ENCODE measurements around the gene PLCL2.
A peak's percentile ranks its signal among the peaks of the same experiment; 100 is the strongest.
"Not testable (repeated sequence)": the region's sequence is repeated elsewhere in the genome, so short reads cannot be mapped to it uniquely, and the experiment has no call there.

The PLCL2 gene

DNA sequence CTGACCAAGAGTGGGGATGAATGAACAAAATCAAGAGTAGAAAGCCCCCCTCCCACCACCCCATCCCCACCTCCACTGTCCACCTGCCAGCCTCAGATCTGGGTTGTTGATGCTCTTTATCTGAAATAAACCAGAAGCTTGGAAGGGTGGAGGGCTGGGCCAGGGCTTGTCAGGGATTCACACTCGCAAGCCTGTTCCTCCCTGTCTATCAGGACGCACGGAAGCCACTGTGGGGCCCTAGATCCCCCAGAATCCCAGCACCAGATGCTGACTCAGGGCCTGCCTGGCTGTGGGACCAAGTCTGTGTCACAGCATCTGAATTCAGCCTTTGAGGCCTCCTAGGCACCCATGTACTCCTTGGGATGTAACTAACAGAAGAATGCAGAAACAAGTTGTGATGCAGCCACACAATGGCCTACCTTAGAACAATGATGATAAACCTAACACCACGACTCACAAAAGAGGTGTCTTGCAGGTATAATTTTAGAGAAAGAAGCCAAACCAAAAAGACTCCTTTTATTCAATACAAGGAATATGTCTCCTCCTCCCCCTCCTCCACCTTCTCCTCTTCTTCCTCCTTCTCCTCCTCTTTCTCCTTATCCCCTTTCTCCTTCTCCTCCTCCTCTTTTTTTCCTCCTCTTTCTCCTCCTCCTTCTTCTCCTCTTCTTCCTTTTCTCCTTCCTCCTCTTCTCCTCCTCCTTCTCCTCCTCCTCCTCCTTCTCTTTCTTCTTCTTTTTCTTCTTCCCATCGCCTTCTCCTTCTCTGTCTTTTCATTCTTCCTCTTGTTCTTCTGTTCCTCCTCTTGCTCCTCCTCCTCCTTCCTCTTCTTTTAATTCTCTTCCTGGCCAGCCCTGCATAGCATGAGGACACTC, 234.7 kb downstream of the PLCL2 start:
- H3K4me1 ChIP-seq (ENCODE audit: control extremely low read depth in 1 of 4, control insufficient read depth in 4 of 4, insufficient read depth in 4 of 4, low read length in 3 of 4) = no peaks in the 10 kb centered on the region
- POLR2A ChIA-PET = no interaction called here
- 80% methylated on average over 5 of the region's 5 CpGs for WGBS (ENCODE audit: insufficient coverage)
- no peaks in the 10 kb centered on the region for H3K27me3 ChIP-seq (replicated peaks in 2 of 5; ENCODE audit: control insufficient read depth in 4 of 5, insufficient read depth in 5 of 5, low read length in 4 of 5)
- no peaks in the 10 kb centered on the region for H3K36me3 ChIP-seq (ENCODE audit: control insufficient read depth in 4 of 4, insufficient read depth in 4 of 4, low read length in 3 of 4)
- H3K27ac ChIP-seq (ENCODE audit: insufficient read depth in 1 of 2, low read depth in 1 of 2, low read length in 2 of 2, poor library complexity in 1 of 2, severe bottlenecking in 2 of 2) = no peak overlapping the region
- CTCF ChIA-PET = no interaction called here
- H3K9me3 ChIP-seq (ENCODE audit: control extremely low read depth in 1 of 5, control insufficient read depth in 4 of 5, insufficient read depth in 2 of 5, low read depth in 1 of 5, low read length in 4 of 5) = peaks cover 0 to 8% (median 0%) of the 10 kb centered on the region in 5 experiments
- H3K4me3 ChIP-seq (ENCODE audit: control insufficient read depth in 1 of 7, extremely low read depth in 1 of 7, insufficient read depth in 4 of 7, low read depth in 2 of 7, low read length in 6 of 7) = no peak overlapping the region
- DNase-seq = peak in 1 of 3 donors; percentile 12

DNA sequence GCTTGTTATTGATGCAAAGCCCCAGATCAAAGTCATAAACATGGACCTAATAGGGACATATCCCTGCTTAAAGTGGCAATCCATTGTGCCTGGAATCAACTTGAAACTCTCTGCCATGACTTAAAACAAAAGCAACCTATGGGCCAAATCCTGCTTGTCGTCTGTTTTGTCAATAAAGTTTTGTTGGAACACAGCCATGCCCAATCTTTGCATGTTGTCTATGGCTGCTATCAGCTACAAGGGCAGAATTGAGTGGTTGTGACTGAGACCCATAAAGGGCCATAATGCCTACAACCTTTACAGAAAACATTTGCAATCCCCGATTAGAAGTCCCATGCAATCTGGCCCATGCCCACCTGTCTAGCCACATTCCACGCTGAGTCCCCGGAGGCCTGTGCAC, 235.4 kb downstream of the PLCL2 start:
- CTCF ChIA-PET = no interaction called here
- Histone ChIP-seq H3K36me3 (ENCODE audit: control insufficient read depth in 4 of 4, insufficient read depth in 4 of 4, low read length in 3 of 4) (no peaks in the 10 kb centered on the region), H3K9me3 (ENCODE audit: control extremely low read depth in 1 of 5, control insufficient read depth in 4 of 5, insufficient read depth in 2 of 5, low read depth in 1 of 5, low read length in 4 of 5) (peaks cover 0 to 6% (median 0%) of the 10 kb centered on the region in 5 experiments), H3K4me3 (ENCODE audit: control insufficient read depth in 1 of 7, extremely low read depth in 1 of 7, insufficient read depth in 4 of 7, low read depth in 2 of 7, low read length in 6 of 7) (no peak overlapping the region), H3K27me3 (replicated peaks in 2 of 5; ENCODE audit: control insufficient read depth in 4 of 5, insufficient read depth in 5 of 5, low read length in 4 of 5) (no peaks in the 10 kb centered on the region), H3K27ac (ENCODE audit: insufficient read depth in 1 of 2, low read depth in 1 of 2, low read length in 2 of 2, poor library complexity in 1 of 2, severe bottlenecking in 2 of 2) (no peak overlapping the region), H3K4me1 (ENCODE audit: control extremely low read depth in 1 of 4, control insufficient read depth in 4 of 4, insufficient read depth in 4 of 4, low read length in 3 of 4) (no peaks in the 10 kb centered on the region)
- no peak for DNase-seq
- WGBS (ENCODE audit: insufficient coverage) = 100% methylated on average over 4 of the region's 4 CpGs
- POLR2A ChIA-PET = no interaction called here

DNA sequence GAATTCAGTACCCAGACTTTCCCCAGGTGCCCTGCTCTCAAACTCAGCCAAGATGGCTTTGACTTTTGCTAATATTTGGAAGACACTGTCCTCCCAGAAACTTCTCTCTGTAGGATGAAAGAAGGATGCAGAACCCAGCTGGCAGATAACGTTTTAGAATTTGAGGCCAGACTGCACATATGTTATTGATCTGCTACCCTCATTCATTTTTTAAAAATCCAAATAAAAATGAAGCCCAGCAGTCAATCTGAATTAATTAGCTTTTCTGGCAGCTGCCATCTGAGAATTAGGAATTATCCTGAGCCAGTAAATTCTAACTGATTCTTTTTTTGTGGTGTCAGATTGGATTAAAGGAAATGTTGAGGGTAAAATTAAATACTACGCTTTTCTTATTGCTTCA, 236.6 kb downstream of the PLCL2 start:
- Histone ChIP-seq H3K4me3 (ENCODE audit: control insufficient read depth in 1 of 7, extremely low read depth in 1 of 7, insufficient read depth in 4 of 7, low read depth in 2 of 7, low read length in 6 of 7) (no peak overlapping the region), H3K4me1 (ENCODE audit: control extremely low read depth in 1 of 4, control insufficient read depth in 4 of 4, insufficient read depth in 4 of 4, low read length in 3 of 4) (no peaks in the 10 kb centered on the region), H3K27me3 (replicated peaks in 2 of 5; ENCODE audit: control insufficient read depth in 4 of 5, insufficient read depth in 5 of 5, low read length in 4 of 5) (no peaks in the 10 kb centered on the region), H3K36me3 (ENCODE audit: control insufficient read depth in 4 of 4, insufficient read depth in 4 of 4, low read length in 3 of 4) (no peaks in the 10 kb centered on the region), H3K27ac (ENCODE audit: insufficient read depth in 1 of 2, low read depth in 1 of 2, low read length in 2 of 2, poor library complexity in 1 of 2, severe bottlenecking in 2 of 2) (no peak overlapping the region), H3K9me3 (ENCODE audit: control extremely low read depth in 1 of 5, control insufficient read depth in 4 of 5, insufficient read depth in 2 of 5, low read depth in 1 of 5, low read length in 4 of 5) (peaks cover 0 to 6% (median 0%) of the 10 kb centered on the region in 5 experiments)
- ChIA-PET CTCF (no interaction called here), POLR2A (no interaction called here)
- no CpG with 5 or more reads among the region's 2 CpGs for WGBS (ENCODE audit: insufficient coverage)
- no peak for DNase-seq

DNA sequence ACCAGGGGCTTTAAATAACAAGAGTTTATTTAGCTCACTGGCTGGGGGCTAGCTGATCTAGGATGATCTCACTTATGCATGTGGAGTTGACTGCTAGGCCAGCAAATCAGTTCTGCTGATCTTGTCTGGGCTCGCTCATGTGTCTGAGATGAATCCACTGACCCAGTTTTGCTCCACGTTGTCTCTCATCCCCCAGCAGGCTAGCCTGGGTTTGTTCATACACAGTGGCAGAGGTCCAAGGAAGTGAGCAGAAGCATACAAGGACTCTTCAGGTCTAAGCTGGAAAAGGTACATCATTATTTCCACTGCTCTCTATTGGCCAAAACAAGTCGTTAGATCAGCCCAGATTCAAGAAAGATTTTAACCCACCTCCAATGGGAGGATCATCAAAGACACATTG, 238.0 kb downstream of the PLCL2 start:
- WGBS (ENCODE audit: insufficient coverage) = 94% methylated on average over 2 of the region's 3 CpGs
- ChIA-PET POLR2A (no interaction called here), CTCF (interaction anchor here (1.4 kb wide), 1 partner anchor 9 kb away, joined by 3 read pairs; no protein-coding TSS in a partner anchor)
- no peaks in the 10 kb centered on the region for H3K4me1 ChIP-seq (ENCODE audit: control extremely low read depth in 1 of 4, control insufficient read depth in 4 of 4, insufficient read depth in 4 of 4, low read length in 3 of 4)
- DNase-seq = no peak
- H3K27ac ChIP-seq (ENCODE audit: insufficient read depth in 1 of 2, low read depth in 1 of 2, low read length in 2 of 2, poor library complexity in 1 of 2, severe bottlenecking in 2 of 2) = no peak overlapping the region
- no peaks in the 10 kb centered on the region for H3K36me3 ChIP-seq (ENCODE audit: control insufficient read depth in 4 of 4, insufficient read depth in 4 of 4, low read length in 3 of 4)
- no peaks in the 10 kb centered on the region for H3K27me3 ChIP-seq (replicated peaks in 2 of 5; ENCODE audit: control insufficient read depth in 4 of 5, insufficient read depth in 5 of 5, low read length in 4 of 5)
- no peak overlapping the region for H3K4me3 ChIP-seq (ENCODE audit: control insufficient read depth in 1 of 7, extremely low read depth in 1 of 7, insufficient read depth in 4 of 7, low read depth in 2 of 7, low read length in 6 of 7)
- peaks cover 0 to 6% (median 0%) of the 10 kb centered on the region in 5 experiments for H3K9me3 ChIP-seq (ENCODE audit: control extremely low read depth in 1 of 5, control insufficient read depth in 4 of 5, insufficient read depth in 2 of 5, low read depth in 1 of 5, low read length in 4 of 5)

DNA sequence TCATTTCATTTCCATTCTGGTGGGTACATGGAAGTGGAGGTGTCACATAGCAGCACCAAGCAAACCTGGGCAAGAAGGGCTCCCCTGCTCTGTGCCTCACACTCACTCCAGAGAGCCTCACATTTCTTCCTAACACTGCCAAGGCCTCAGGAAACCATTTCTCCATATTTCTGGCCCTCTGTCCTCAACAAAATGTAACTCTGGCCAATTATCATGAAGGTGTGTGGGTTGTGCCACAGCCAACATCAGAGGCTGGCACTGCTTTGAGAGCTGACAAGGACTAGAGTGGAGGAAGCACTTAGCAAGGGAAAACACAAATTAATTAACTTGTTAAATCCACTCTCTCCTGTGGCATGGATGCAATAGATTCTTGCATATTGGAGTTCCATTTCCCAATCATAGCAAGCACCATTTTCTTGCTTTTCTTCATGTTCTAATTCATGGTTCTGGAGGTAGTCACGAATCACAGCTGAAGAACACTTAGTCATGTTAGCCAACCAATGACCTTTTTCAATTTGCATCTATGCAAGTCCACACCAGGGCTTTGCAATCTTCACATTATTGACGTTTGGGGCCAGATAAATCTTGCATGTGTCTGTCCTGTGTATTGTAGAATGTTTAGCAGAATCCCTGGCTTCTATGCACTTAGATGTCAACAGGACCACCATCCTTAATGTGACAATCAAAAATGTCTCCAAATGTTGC, 241.1 kb downstream of the PLCL2 start:
- H3K36me3 ChIP-seq (ENCODE audit: control insufficient read depth in 4 of 4, insufficient read depth in 4 of 4, low read length in 3 of 4) = no peaks in the 10 kb centered on the region
- POLR2A ChIA-PET = no interaction called here
- 100% methylated on average over 1 of the region's 2 CpGs for WGBS (ENCODE audit: insufficient coverage)
- CTCF ChIA-PET = no interaction called here
- no peak for DNase-seq
- H3K27ac ChIP-seq (ENCODE audit: insufficient read depth in 1 of 2, low read depth in 1 of 2, low read length in 2 of 2, poor library complexity in 1 of 2, severe bottlenecking in 2 of 2) = no peak overlapping the region
- H3K4me1 ChIP-seq (ENCODE audit: control extremely low read depth in 1 of 4, control insufficient read depth in 4 of 4, insufficient read depth in 4 of 4, low read length in 3 of 4) = no peaks in the 10 kb centered on the region
- peaks cover 0 to 6% (median 2%) of the 10 kb centered on the region in 5 experiments for H3K9me3 ChIP-seq (ENCODE audit: control extremely low read depth in 1 of 5, control insufficient read depth in 4 of 5, insufficient read depth in 2 of 5, low read depth in 1 of 5, low read length in 4 of 5)
- no peak overlapping the region for H3K4me3 ChIP-seq (ENCODE audit: control insufficient read depth in 1 of 7, extremely low read depth in 1 of 7, insufficient read depth in 4 of 7, low read depth in 2 of 7, low read length in 6 of 7)
- H3K27me3 ChIP-seq (replicated peaks in 2 of 5; ENCODE audit: control insufficient read depth in 4 of 5, insufficient read depth in 5 of 5, low read length in 4 of 5) = no peaks in the 10 kb centered on the region

DNA sequence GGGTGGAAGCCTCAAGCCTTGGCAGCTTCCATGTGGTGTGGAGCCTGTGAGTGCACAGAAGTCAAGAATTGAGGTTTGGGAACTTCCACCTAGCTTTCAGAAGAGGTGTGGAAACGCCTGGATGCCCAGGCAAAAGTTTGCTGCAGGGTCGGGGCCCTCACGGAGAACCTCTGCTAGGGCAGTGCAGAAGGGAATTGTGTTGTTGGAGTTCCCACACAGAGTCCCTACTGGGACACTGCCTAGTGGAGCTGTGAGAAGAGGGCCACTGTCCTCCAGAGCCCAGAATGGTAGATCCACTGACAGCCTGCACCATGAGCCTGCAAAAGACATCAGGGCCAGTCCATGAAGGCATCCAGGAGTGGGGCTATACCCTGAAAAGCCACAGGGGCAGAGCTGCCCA, 243.9 kb downstream of the PLCL2 start:
- CTCF ChIA-PET; DNase-seq; H3K27me3 ChIP-seq (replicated peaks in 2 of 5; ENCODE audit: control insufficient read depth in 4 of 5, insufficient read depth in 5 of 5, low read length in 4 of 5); H3K27ac ChIP-seq (ENCODE audit: insufficient read depth in 1 of 2, low read depth in 1 of 2, low read length in 2 of 2, poor library complexity in 1 of 2, severe bottlenecking in 2 of 2); H3K4me3 ChIP-seq (ENCODE audit: control insufficient read depth in 1 of 7, extremely low read depth in 1 of 7, insufficient read depth in 4 of 7, low read depth in 2 of 7, low read length in 6 of 7); H3K4me1 ChIP-seq (ENCODE audit: control extremely low read depth in 1 of 4, control insufficient read depth in 4 of 4, insufficient read depth in 4 of 4, low read length in 3 of 4); POLR2A ChIA-PET; H3K36me3 ChIP-seq (ENCODE audit: control insufficient read depth in 4 of 4, insufficient read depth in 4 of 4, low read length in 3 of 4); H3K9me3 ChIP-seq (ENCODE audit: control extremely low read depth in 1 of 5, control insufficient read depth in 4 of 5, insufficient read depth in 2 of 5, low read depth in 1 of 5, low read length in 4 of 5): not testable (repeated sequence)
- WGBS (ENCODE audit: insufficient coverage) = 97% methylated on average over 3 of the region's 3 CpGs

DNA sequence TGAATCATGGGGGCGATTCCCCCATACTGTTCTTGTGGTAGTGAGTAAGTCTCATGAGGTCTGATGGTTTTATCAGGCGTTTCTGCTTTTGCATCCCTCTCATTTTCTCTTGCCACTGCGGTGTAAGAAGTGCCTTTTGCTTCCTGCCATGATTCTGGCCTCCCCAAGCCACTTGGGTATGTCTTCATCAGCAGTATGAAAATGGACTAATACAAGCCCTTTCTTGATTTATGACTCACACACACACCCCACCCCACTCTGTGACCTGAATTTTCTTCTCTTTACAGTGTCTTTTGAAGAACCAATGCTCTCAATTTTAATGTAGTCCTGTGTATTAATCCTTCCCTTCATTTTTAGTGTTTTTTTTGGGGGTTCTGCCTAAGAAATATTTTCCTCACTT, 244.8 kb downstream of the PLCL2 start:
- H3K36me3 ChIP-seq (ENCODE audit: control insufficient read depth in 4 of 4, insufficient read depth in 4 of 4, low read length in 3 of 4) = no peaks in the 10 kb centered on the region
- no peaks in the 10 kb centered on the region for H3K4me1 ChIP-seq (ENCODE audit: control extremely low read depth in 1 of 4, control insufficient read depth in 4 of 4, insufficient read depth in 4 of 4, low read length in 3 of 4)
- ChIA-PET CTCF (no interaction called here), POLR2A (no interaction called here)
- 100% methylated on average over 2 of the region's 3 CpGs for WGBS (ENCODE audit: insufficient coverage)
- DNase-seq = no peak
- peaks cover 0 to 6% (median 0%) of the 10 kb centered on the region in 5 experiments for H3K9me3 ChIP-seq (ENCODE audit: control extremely low read depth in 1 of 5, control insufficient read depth in 4 of 5, insufficient read depth in 2 of 5, low read depth in 1 of 5, low read length in 4 of 5)
- no peak overlapping the region for H3K4me3 ChIP-seq (ENCODE audit: control insufficient read depth in 1 of 7, extremely low read depth in 1 of 7, insufficient read depth in 4 of 7, low read depth in 2 of 7, low read length in 6 of 7)
- no peaks in the 10 kb centered on the region for H3K27me3 ChIP-seq (replicated peaks in 2 of 5; ENCODE audit: control insufficient read depth in 4 of 5, insufficient read depth in 5 of 5, low read length in 4 of 5)
- no peak overlapping the region for H3K27ac ChIP-seq (ENCODE audit: insufficient read depth in 1 of 2, low read depth in 1 of 2, low read length in 2 of 2, poor library complexity in 1 of 2, severe bottlenecking in 2 of 2)
